HEK293T (cell line): ENCODE data around the gene LMF1.
"Not testable (repeated sequence)": the region's sequence is repeated elsewhere in the genome, so short reads cannot be mapped to it uniquely, and the experiment has no call there.

Experiments used
- CTCF ChIA-PET: fragments of 350-600 bp; formaldehyde crosslinking; extraction: SDS; loops from one replicate; lab custom pipeline; 2021; ENCODE audit warnings: antibody characterized with exemption, inconsistent platforms; lab: Yijun Ruan, JAX
- POLR2A ChIA-PET: fragments of 350-600 bp; formaldehyde crosslinking; extraction: SDS; loops from one replicate; lab custom pipeline; 2020; ENCODE audit warnings: antibody characterized with exemption, inconsistent platforms; lab: Yijun Ruan, JAX
- DNase-seq: peaks from one replicate; pipeline ENCODE4 v3.0.0; 2012; ENCODE audit warnings: mixed read lengths; ENCODE audit errors: extremely low spot score
- ARNT ChIP-seq: fragments of 450-650 bp; IDR thresholded peaks from 2 replicates; pipeline ENCODE4 v1.6.1; 2017; ENCODE audit warnings: mild to moderate bottlenecking
- BHLHE40 ChIP-seq: fragments of 450-650 bp; IDR thresholded peaks from 2 replicates; pipeline ENCODE4 v1.6.1; 2016; ENCODE audit warnings: mild to moderate bottlenecking, moderate library complexity, borderline replicate concordance
- CTBP1 ChIP-seq: fragments of 450-650 bp; IDR thresholded peaks from 2 replicates; pipeline ENCODE4 v1.6.1; 2016; ENCODE audit warnings: borderline replicate concordance
- ELF4 ChIP-seq: fragments of 450-650 bp; IDR thresholded peaks from 2 replicates; pipeline ENCODE4 v1.6.1; 2017; ENCODE audit warnings: antibody characterized with exemption
- FOXA1 ChIP-seq: fragments of 450-650 bp; IDR thresholded peaks from 2 replicates; pipeline ENCODE4 v1.6.1; 2016; ENCODE audit warnings: mild to moderate bottlenecking
- FOXK2 ChIP-seq: fragments of 450-650 bp; IDR thresholded peaks from 2 replicates; pipeline ENCODE4 v1.6.1; 2016; ENCODE audit warnings: mild to moderate bottlenecking
- FOXM1 ChIP-seq: fragments of 450-650 bp; IDR thresholded peaks from 2 replicates; pipeline ENCODE4 v1.6.1; 2017; ENCODE audit warnings: mild to moderate bottlenecking, borderline replicate concordance
- HDGF ChIP-seq: fragments of 450-650 bp; IDR thresholded peaks from 2 replicates; pipeline ENCODE4 v1.6.1; 2017; ENCODE audit warnings: antibody characterized with exemption, borderline replicate concordance
- L3MBTL2 ChIP-seq: fragments of 450-650 bp; conservative IDR thresholded peaks from 2 replicates; pipeline ENCODE4 v1.6.1; 2016; ENCODE audit warnings: mild to moderate bottlenecking
- LEF1 ChIP-seq: fragments of 450-650 bp; IDR thresholded peaks from 2 replicates; pipeline ENCODE4 v1.6.1; 2017; ENCODE audit warnings: mild to moderate bottlenecking, borderline replicate concordance
- NFRKB ChIP-seq: fragments of 450-650 bp; IDR thresholded peaks from 2 replicates; pipeline ENCODE4 v1.6.1; 2016; ENCODE audit warnings: mild to moderate bottlenecking, moderate library complexity
- PKNOX1 ChIP-seq: fragments of 450-650 bp; IDR thresholded peaks from 2 replicates; pipeline ENCODE4 v1.6.1; 2016
- SP1 ChIP-seq: fragments of 450-650 bp; IDR thresholded peaks from 2 replicates; pipeline ENCODE4 v1.6.1; 2017
- SUZ12 ChIP-seq: fragments of 450-650 bp; IDR thresholded peaks from 2 replicates; pipeline ENCODE4 v1.6.1; 2016; ENCODE audit warnings: mild to moderate bottlenecking
- TARDBP ChIP-seq: fragments of 450-650 bp; IDR thresholded peaks from 2 replicates; pipeline ENCODE4 v1.6.1; 2016
- ZNF384 ChIP-seq: fragments of 450-650 bp; IDR thresholded peaks from 2 replicates; pipeline ENCODE4 v1.6.1; 2016

Gene LMF1

DNA sequence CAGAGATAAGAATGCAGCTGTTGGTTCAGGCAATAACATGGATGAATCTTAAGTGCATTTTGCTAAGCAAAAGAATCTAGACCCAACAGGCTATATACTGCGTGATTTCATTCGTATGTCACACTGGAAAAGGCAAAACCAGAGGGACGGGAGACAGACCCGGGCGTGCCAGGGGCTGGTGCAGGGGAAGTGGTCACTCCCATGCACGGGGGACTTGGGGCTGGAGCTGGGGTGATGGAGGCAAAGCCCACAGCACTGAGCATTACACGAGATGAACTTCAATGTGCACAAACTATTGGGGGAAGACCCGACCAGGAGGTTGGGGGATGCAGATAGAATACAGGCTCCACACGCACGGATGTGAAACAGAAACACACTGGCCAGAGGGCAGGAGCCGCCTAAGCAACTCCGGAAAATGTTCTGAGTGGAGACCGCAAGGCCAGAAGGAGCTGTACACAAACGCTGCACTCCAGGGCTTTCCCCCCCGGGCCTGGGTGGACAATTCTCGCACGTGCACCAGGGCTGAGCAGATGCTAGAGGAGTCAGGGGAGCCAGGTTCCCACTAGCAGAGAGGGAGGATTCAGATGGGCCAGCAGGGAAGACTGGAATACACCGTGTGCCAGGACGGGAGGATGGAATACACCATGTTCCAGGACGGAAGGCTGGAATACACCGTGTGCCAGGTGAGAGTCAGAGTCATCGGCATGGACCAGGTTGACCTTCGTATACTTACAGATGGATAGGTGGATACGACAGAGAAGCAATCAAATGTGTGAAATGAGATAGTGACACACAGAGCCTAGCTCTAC lies 11.3 kb downstream of the LMF1 start:
- POLR2A ChIA-PET: no interaction called here
- TF ChIP-seq ELF4 (no peak), FOXK2 (no peak), PKNOX1 (no peak), BHLHE40 (no peak), FOXM1 (no peak), CTBP1 (no peak), LEF1 (no peak), ARNT (no peak), L3MBTL2 (no peak), NFRKB (no peak), SP1 (no peak), TARDBP (no peak), FOXA1 (no peak), HDGF (no peak), SUZ12 (no peak)
- no peak for DNase-seq
- CTCF ChIA-PET: no interaction called here

GRCh38 chr16:955766-956165 lies 15.0 kb downstream of the LMF1 start:
- CTCF ChIA-PET, DNase-seq, POLR2A ChIA-PET: not testable (repeated sequence)

- POLR2A ChIA-PET, CTCF ChIA-PET, DNase-seq: not testable (repeated sequence)
Observed at GRCh38 chr16:953818-954217, 17.0 kb downstream of the LMF1 start.

GRCh38 chr16:952321-952720 lies 18.5 kb downstream of the LMF1 start:
- TF ChIP-seq BHLHE40: no peak
- no peak for TF ChIP-seq FOXM1
- no peak for TF ChIP-seq NFRKB
- no peak for TF ChIP-seq FOXA1
- no peak for TF ChIP-seq ZNF384
- no peak for DNase-seq
- POLR2A ChIA-PET: no interaction called here
- CTCF ChIA-PET: interaction anchor here (0.6 kb wide), 1 partner anchor 1929 kb away, joined by 4 read pairs; no protein-coding TSS in a partner anchor

GRCh38 chr16:951660-952301 lies 19.0 kb downstream of the LMF1 start:
- CTCF ChIA-PET: no interaction called here
- no peak for TF ChIP-seq SP1
- no peak for TF ChIP-seq NFRKB
- TF ChIP-seq TARDBP: no peak
- TF ChIP-seq FOXK2: no peak
- no peak for TF ChIP-seq LEF1
- no peak for TF ChIP-seq ARNT
- TF ChIP-seq FOXA1: no peak
- no peak for TF ChIP-seq ELF4
- TF ChIP-seq BHLHE40: no peak
- TF ChIP-seq CTBP1: no peak
- no peak for TF ChIP-seq HDGF
- TF ChIP-seq FOXM1: no peak
- TF ChIP-seq PKNOX1: no peak
- no peak for TF ChIP-seq SUZ12
- TF ChIP-seq L3MBTL2: no peak
- TF ChIP-seq ZNF384: no peak
- DNase-seq: no peak
- POLR2A ChIA-PET: no interaction called here

DNA sequence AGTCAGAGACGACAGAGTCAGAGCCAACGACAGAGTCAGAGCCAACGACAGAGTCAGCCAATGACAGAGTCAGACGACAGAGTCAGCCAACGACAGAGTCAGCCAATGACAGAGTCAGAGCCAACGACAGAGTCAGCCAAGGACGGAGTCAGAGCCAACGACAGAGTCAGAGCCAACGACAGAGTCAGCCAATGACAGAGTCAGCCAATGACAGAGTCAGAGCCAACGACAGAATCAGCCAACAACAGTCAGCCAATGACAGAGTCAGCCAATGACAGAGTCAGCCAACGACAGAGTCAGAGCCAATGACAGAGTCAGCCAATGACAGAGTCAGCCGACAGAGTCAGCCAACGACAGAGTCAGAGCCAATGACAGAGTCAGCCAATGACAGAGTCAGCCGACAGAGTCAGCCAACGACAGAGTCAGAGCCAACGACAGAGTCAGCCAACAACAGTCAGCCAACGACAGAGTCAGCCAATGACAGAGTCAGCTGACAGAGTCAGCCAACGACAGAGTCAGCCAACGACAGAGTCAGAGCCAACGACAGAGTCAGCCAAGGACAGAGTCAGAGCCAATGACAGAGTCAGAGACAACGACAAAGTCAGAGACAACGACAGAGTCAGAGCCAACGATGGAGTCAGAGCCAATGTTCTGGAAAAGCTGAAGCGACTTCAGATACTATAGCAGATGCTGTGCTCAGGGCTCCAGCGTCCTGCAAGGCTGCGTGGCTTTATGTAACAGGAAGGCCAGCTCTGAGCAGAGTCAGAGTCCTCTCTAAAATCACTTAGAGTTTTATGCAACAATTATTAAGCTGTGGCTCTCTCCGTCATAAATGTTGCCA lies 19.8 kb downstream of the LMF1 start:
- POLR2A ChIA-PET, DNase-seq, CTCF ChIA-PET: not testable (repeated sequence)

DNA sequence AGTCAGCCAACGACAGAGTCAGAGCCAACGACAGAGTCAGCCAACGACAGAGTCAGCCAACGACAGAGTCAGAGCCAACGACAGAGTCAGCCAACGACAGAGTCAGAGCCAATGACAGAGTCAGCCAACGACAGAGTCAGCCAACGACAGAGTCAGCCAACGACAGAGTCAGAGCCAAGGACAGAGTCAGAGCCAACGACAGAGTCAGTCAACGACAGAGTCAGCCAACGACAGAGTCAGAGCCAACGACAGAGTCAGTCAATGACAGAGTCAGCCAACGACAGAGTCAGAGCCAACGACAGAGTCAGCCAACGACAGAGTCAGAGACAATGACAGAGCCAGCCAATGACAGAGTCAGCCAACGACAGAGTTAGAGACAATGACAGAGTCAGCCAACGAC lies 22.0 kb downstream of the LMF1 start:
- CTCF ChIA-PET, DNase-seq, POLR2A ChIA-PET: not testable (repeated sequence)

DNA sequence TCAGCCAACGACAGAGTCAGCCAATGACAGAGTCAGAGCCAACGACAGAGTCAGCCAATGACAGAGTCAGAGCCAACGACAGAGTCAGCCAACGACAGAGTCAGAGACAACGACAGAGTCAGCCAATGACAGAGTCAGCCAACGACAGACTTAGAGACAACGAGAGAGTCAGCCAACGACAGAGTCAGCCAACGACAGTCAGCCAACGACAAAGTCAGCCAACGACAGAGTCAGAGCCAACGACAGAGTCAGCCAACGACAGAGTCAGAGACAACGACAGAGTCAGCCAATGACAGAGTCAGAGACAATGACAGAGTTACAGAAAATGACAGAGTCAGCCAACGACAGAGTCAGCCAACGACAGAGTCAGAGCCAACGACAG lies 22.9 kb downstream of the LMF1 start:
- POLR2A ChIA-PET, DNase-seq, CTCF ChIA-PET: not testable (repeated sequence)
